ENCODE measurements around the gene DPP9.

DNA sequence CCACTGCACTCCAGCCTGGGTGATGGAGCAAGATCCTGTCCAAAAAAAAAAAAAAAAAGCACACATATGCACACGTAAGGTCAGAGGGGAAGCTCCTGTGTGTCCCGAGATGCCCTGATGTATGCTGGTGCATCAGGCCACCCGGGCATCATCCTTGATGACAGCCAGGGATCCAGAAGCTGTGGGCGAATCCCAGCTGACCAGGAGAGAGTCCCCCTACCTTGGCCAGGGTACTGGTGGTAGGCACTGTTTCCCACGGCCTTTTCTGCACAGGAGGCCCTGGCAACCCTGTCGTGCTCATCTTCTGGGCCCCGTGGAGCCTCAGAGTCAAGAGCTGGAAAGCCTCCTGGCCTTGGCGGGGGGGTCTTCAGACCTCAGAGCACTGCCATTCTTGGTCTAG is 67.5 kb downstream of the DPP9 start:
- no peak for TF ChIP-seq POLR2AphosphoS5 (IDR thresholded peaks at IDR 0.05; ENCODE audit: borderline replicate concordance, low read depth, low read length)
- TF ChIP-seq EZH2 (IDR thresholded peaks at IDR 0.05): no peak
- no peak for TF ChIP-seq FOXP2 (optimal IDR thresholded peaks at IDR 0.05; ENCODE audit: control extremely low read depth, extremely low read length, insufficient read depth)

All from SK-N-MC (cell line).